ENCODE results near the gene PTPRM. TPM values are rescaled to one million over a fixed set of nuclear protein-coding genes. Genes with fewer than 3 reads are reported as not detected.

The PTPRM gene
- polyA plus RNA-seq, 1 donor (not counting 4 experiments of a cell fraction or from before 2014, with no cell fraction given): 54.5 TPM

- FAIRE-seq: no peak
- peaks cover 0 to 1% of the 10 kb centered on the region in 2 experiments for H3K36me3 ChIP-seq (ENCODE audit: control insufficient read depth in 2 of 2, extremely low read depth in 1 of 2, insufficient read depth in 2 of 2, low read length in 2 of 2)
- H3K9ac ChIP-seq (ENCODE audit: control insufficient read depth, extremely low read depth, insufficient read depth, low read length): no peak overlapping the region
- no peaks in the 10 kb centered on the region for H3K4me1 ChIP-seq (ENCODE audit: control insufficient read depth, extremely low read depth, insufficient read depth, low read length)
- H2AFZ ChIP-seq (ENCODE audit: control insufficient read depth, low read length): no peak overlapping the region
- no peak overlapping the region for H3K4me2 ChIP-seq (ENCODE audit: control insufficient read depth, extremely low read depth, insufficient read depth, low read depth, low read length)
- no peaks in the 10 kb centered on the region for H4K20me1 ChIP-seq (ENCODE audit: control insufficient read depth, extremely low read depth, insufficient read depth, low read length)
- DNase-seq (ENCODE audit: low read depth, low spot score): no peak
- dilution Hi-C loops (cut with MboI; ENCODE audit: extremely low pct_ligation_motif_present, low sequenced_read_pairs): no loop called here
- no peaks in the 10 kb centered on the region for H3K9me1 ChIP-seq (ENCODE audit: control insufficient read depth, extremely low read depth, insufficient read depth, low read length)
- H3K4me3 ChIP-seq (ENCODE audit: control insufficient read depth in 2 of 3, extremely low read depth in 1 of 3, insufficient read depth in 2 of 3, low read depth in 1 of 3, low read length in 3 of 3): no peak overlapping the region
- no peak overlapping the region for H3K27ac ChIP-seq (ENCODE audit: control insufficient read depth, insufficient read depth, low read length)
- H3K79me2 ChIP-seq (ENCODE audit: control insufficient read depth, insufficient read depth, low read length): no peaks in the 10 kb centered on the region
- H3K27me3 ChIP-seq (ENCODE audit: control insufficient read depth, extremely low read depth, insufficient read depth, low read length): no peaks in the 10 kb centered on the region
- TF ChIP-seq EZH2 (IDR thresholded peaks at IDR 0.05; ENCODE audit: low read length) (no peak), CTCF (optimal IDR thresholded peaks at IDR 0.05 in 1 of 3, IDR thresholded peaks at IDR 0.05 in 1 of 3, conservative IDR thresholded peaks at IDR 0.05 in 1 of 3; ENCODE audit: extremely low read depth in 1 of 3, insufficient read depth in 2 of 3, low read length in 3 of 3) (no peak)
- H3K9me3 ChIP-seq (ENCODE audit: control insufficient read depth, low read depth, low read length): no peaks in the 10 kb centered on the region
These were observed 842.0 kb downstream of the PTPRM start for GRCh38 chr18:8409151-8409550.

- no peak overlapping the region for H2AFZ ChIP-seq (ENCODE audit: control insufficient read depth, low read length)
- H3K4me1 ChIP-seq (ENCODE audit: control insufficient read depth, extremely low read depth, insufficient read depth, low read length): peaks cover 1% of the 10 kb centered on the region
- no peak overlapping the region for H3K4me2 ChIP-seq (ENCODE audit: control insufficient read depth, extremely low read depth, insufficient read depth, low read depth, low read length)
- H3K4me3 ChIP-seq (ENCODE audit: control insufficient read depth in 2 of 3, extremely low read depth in 1 of 3, insufficient read depth in 2 of 3, low read depth in 1 of 3, low read length in 3 of 3): no peak overlapping the region
- H3K79me2 ChIP-seq (ENCODE audit: control insufficient read depth, insufficient read depth, low read length): no peaks in the 10 kb centered on the region
- no peaks in the 10 kb centered on the region for H3K36me3 ChIP-seq (ENCODE audit: control insufficient read depth in 2 of 2, extremely low read depth in 1 of 2, insufficient read depth in 2 of 2, low read length in 2 of 2)
- H3K9me1 ChIP-seq (ENCODE audit: control insufficient read depth, extremely low read depth, insufficient read depth, low read length): no peaks in the 10 kb centered on the region
- no peak overlapping the region for H3K9ac ChIP-seq (ENCODE audit: control insufficient read depth, extremely low read depth, insufficient read depth, low read length)
- FAIRE-seq: no peak
- no peaks in the 10 kb centered on the region for H4K20me1 ChIP-seq (ENCODE audit: control insufficient read depth, extremely low read depth, insufficient read depth, low read length)
- no peak overlapping the region for H3K27ac ChIP-seq (ENCODE audit: control insufficient read depth, insufficient read depth, low read length)
- dilution Hi-C loops (cut with MboI; ENCODE audit: extremely low pct_ligation_motif_present, low sequenced_read_pairs): no loop called here
- H3K9me3 ChIP-seq (ENCODE audit: control insufficient read depth, low read depth, low read length): no peaks in the 10 kb centered on the region
- no peak for TF ChIP-seq CTCF (optimal IDR thresholded peaks at IDR 0.05 in 1 of 3, IDR thresholded peaks at IDR 0.05 in 1 of 3, conservative IDR thresholded peaks at IDR 0.05 in 1 of 3; ENCODE audit: extremely low read depth in 1 of 3, insufficient read depth in 2 of 3, low read length in 3 of 3)
- no peak for TF ChIP-seq EZH2 (IDR thresholded peaks at IDR 0.05; ENCODE audit: low read length)
- no peak for DNase-seq (ENCODE audit: low read depth, low spot score)
- no peaks in the 10 kb centered on the region for H3K27me3 ChIP-seq (ENCODE audit: control insufficient read depth, extremely low read depth, insufficient read depth, low read length)
These were observed 844.4 kb downstream of the PTPRM start for GRCh38 chr18:8411492-8411891.
